HS-27A (cell line): ENCODE measurements around the gene CCDC127.
A peak's percentile ranks its signal among the peaks of the same experiment; 100 is the strongest.
"Not testable (repeated sequence)": the region's sequence is repeated elsewhere in the genome, so short reads cannot be mapped to it uniquely, and the experiment has no call there.

ENCODE experiments used
- DNase-seq: peaks from one replicate; pipeline ENCODE4 v3.0.0-alpha.2; 2012; ENCODE audit warnings: low read depth, missing footprints

Gene CCDC127

GRCh38 chr5:172841-173251, 45.1 kb downstream of the CCDC127 start:
- DNase-seq: no peak

- DNase-seq: no peak
Observed at GRCh38 chr5:172421-172820, 45.5 kb downstream of the CCDC127 start.

GRCh38 chr5:171801-172331, 46.1 kb downstream of the CCDC127 start:
- DNase-seq: no peak

GRCh38 chr5:170971-171800, 46.8 kb downstream of the CCDC127 start:
- no peak for DNase-seq

- DNase-seq: no peak
Observed at GRCh38 chr5:169728-170094, 48.2 kb downstream of the CCDC127 start.

- no peak for DNase-seq
Observed at GRCh38 chr5:169071-169727, 48.8 kb downstream of the CCDC127 start.

GRCh38 chr5:167982-168660, 49.8 kb downstream of the CCDC127 start:
- DNase-seq: peak; percentile 77

GRCh38 chr5:167511-167910, 50.4 kb downstream of the CCDC127 start:
- no peak for DNase-seq

GRCh38 chr5:166441-167372, 51.2 kb downstream of the CCDC127 start:
- DNase-seq: no peak

- not testable (repeated sequence) for DNase-seq
Observed at GRCh38 chr5:164783-165182, 53.2 kb downstream of the CCDC127 start.

GRCh38 chr5:164244-164643, 53.7 kb downstream of the CCDC127 start:
- DNase-seq: no peak

- no peak for DNase-seq
Observed at GRCh38 chr5:163841-164240, 54.1 kb downstream of the CCDC127 start.

GRCh38 chr5:163338-163620, 54.7 kb downstream of the CCDC127 start:
- DNase-seq: no peak

GRCh38 chr5:162565-163337, 55.2 kb downstream of the CCDC127 start:
- DNase-seq: no peak

- DNase-seq: no peak
Observed at GRCh38 chr5:162190-162564, 55.8 kb downstream of the CCDC127 start.

- no peak for DNase-seq
Observed at GRCh38 chr5:161803-162110, 56.2 kb downstream of the CCDC127 start.

- DNase-seq: no peak
Observed at GRCh38 chr5:160921-161802, 56.8 kb downstream of the CCDC127 start.

GRCh38 chr5:160173-160510, 57.8 kb downstream of the CCDC127 start:
- DNase-seq: no peak

GRCh38 chr5:159448-160172, 58.3 kb downstream of the CCDC127 start:
- no peak for DNase-seq
